HAP-1 (cell line): ENCODE results near the gene SPON1.
"Not testable (repeated sequence)": the region's sequence is repeated elsewhere in the genome, so short reads cannot be mapped to it uniquely, and the experiment has no call there.

ENCODE experiments used
- DNase-seq, 2 experiments: peaks; one replicate each; pipeline ENCODE4 v3.0.0-alpha.2; 2016 to 2020; ENCODE audit warnings: low spot score in 2 of 2
- H3K27me3 ChIP-seq: fragments of 250-450 bp; sonication (Bioruptor Pico); 2 replicates; pipeline ENCODE4 v1.5.1; 2020; ENCODE audit warnings: low read depth, mild to moderate bottlenecking, moderate library complexity
- H3K36me3 ChIP-seq: fragments of 250-450 bp; sonication (Bioruptor Pico); replicated peaks from 2 replicates; pipeline ENCODE4 v1.5.1; 2020; ENCODE audit warnings: mild to moderate bottlenecking
- H3K4me1 ChIP-seq: fragments of 250-450 bp; sonication (Bioruptor Pico); 2 replicates; pipeline ENCODE4 v1.5.1; 2020; ENCODE audit warnings: mild to moderate bottlenecking
- H3K4me3 ChIP-seq: fragments of 250-450 bp; sonication (Bioruptor Pico); 2 replicates; pipeline ENCODE4 v1.5.1; 2020; ENCODE audit warnings: mild to moderate bottlenecking, moderate library complexity
- H3K9me3 ChIP-seq: fragments of 250-450 bp; sonication (Bioruptor Pico); 2 replicates; pipeline ENCODE4 v1.5.1; 2020; ENCODE audit warnings: mild to moderate bottlenecking, moderate library complexity
- in situ Hi-C: fragments of 300-500 bp; cut with MboI; formaldehyde crosslinking; loops from 3 replicates; pipeline ENCODE4 v1.14.3; 2020; ENCODE audit warnings: low sequenced_read_pairs, inconsistent platforms, mixed read lengths

Gene SPON1

GRCh38 chr11:14163576-14163975, 201.1 kb downstream of the SPON1 start:
- H3K4me3 ChIP-seq, result no peak overlapping the region
- H3K4me1 ChIP-seq, result no peaks in the 10 kb centered on the region
- in situ Hi-C loops, result no loop called here
- no peaks in the 10 kb centered on the region for H3K9me3 ChIP-seq
- no peaks in the 10 kb centered on the region for H3K27me3 ChIP-seq
- no peaks in the 10 kb centered on the region for H3K36me3 ChIP-seq
- DNase-seq, result no peak

DNA sequence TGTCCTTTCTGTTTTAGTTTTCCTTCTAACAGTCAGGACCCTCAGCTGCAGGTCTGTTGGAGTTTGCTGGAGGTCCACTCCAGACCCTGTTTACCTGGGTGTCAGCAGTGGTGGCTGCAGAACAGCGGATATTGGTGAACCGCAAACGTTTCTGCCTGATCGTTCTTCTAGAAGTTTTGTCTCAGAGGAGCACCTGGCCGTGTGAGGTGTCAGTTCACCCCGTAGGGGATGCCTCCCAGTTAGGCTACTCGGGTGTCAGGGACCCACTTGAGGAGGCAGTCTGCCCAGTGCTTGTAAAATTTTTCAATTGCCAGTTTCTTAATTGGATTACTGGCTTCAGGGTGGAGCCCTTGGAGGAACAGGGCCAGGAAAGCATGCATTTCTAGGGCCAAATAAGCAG, 211.2 kb downstream of the SPON1 start:
- H3K9me3 ChIP-seq, H3K36me3 ChIP-seq, H3K27me3 ChIP-seq, H3K4me1 ChIP-seq, in situ Hi-C loops, H3K4me3 ChIP-seq, DNase-seq: not testable (repeated sequence)

DNA sequence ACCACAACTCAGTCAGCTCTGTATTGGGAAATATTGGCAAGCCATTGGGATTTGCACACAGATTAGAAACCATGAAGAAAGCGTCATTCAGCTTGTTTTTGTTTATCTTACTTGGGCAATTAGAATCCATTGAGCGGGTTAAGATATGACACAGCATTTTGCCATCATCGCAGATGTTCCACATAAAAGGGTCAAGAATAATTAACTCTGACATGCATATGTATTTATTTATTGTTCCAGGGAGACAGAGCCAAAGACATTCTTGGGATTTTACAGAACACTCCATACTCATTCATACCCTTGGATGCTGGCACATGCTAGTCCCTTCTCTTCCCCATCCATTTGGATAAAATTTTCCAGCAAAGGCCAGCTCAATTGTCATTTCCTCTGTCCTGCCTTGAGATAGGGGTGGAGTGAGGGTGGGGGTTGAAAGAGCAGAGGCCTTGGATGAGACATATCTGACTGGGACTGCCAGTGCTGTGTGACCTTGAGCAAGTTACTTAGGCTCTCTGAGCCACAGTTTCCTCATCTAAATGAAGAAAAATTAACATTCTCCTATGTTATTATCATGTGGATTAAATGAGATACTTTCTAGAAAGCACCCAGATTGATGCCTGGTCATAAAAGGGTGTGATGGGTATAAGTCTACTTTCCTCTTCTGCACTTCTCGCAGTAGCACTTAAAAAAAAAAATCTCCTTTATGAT, 216.7 kb downstream of the SPON1 start:
- in situ Hi-C loops, result no loop called here
- H3K4me3 ChIP-seq, result no peak overlapping the region
- no peaks in the 10 kb centered on the region for H3K36me3 ChIP-seq
- H3K27me3 ChIP-seq, result no peaks in the 10 kb centered on the region; the same call in 1 of the 2 replicates
- H3K4me1 ChIP-seq, result no peaks in the 10 kb centered on the region
- H3K9me3 ChIP-seq, result 0 out of 2 replicates have a peak, but pooled peaks cover 1% of the 10 kb centered on the region
- no peak for DNase-seq

- in situ Hi-C loops, result no loop called here
- DNase-seq, result no peak
- H3K4me1 ChIP-seq, result no peaks in the 10 kb centered on the region
- no peaks in the 10 kb centered on the region for H3K36me3 ChIP-seq
- H3K9me3 ChIP-seq, result 0 out of 2 replicates have a peak, but pooled peaks cover 2% of the 10 kb centered on the region
- H3K27me3 ChIP-seq, result no peaks in the 10 kb centered on the region; the same call in 1 of the 2 replicates
- H3K4me3 ChIP-seq, result no peak overlapping the region
Measured at GRCh38 chr11:14181121-14181520, 218.6 kb downstream of the SPON1 start.

- no peak overlapping the region for H3K4me3 ChIP-seq
- in situ Hi-C loops, result no loop called here
- H3K36me3 ChIP-seq, result no peaks in the 10 kb centered on the region
- no peaks in the 10 kb centered on the region; the same call in 1 of the 2 replicates for H3K27me3 ChIP-seq
- H3K9me3 ChIP-seq, result 0 out of 2 replicates have a peak, but pooled peaks cover 2% of the 10 kb centered on the region
- DNase-seq, result no peak
- H3K4me1 ChIP-seq, result no peaks in the 10 kb centered on the region
Measured at GRCh38 chr11:14182833-14183364, 220.4 kb downstream of the SPON1 start.

GRCh38 chr11:14184028-14184940, 221.8 kb downstream of the SPON1 start:
- Histone ChIP-seq H3K27me3 (0 out of 2 replicates have a peak, but pooled peaks cover 3% of the 10 kb centered on the region), H3K4me3 (no peak overlapping the region), H3K9me3 (0 out of 2 replicates have a peak, but pooled peaks cover 2% of the 10 kb centered on the region), H3K36me3 (no peaks in the 10 kb centered on the region), H3K4me1 (no peaks in the 10 kb centered on the region)
- in situ Hi-C loops, result no loop called here
- DNase-seq, result no peak

DNA sequence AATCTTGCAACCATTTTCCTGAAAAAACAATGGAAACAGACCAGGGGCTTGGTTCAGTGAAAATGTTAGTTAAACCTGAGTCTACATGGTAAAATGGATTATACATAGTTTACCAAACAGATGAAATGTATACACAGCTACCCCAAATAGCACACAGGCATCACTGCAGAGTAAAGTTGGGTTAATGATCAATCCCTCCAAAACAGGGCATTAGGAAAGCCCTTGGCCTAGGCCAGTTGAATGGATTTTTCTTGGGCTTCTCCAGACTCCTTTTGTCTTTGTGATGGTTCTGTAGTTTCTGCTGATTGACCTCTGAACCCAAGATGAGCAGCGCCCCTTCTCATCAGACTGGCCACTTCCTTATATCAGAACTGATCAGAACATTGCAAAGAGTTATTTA, 222.9 kb downstream of the SPON1 start:
- DNase-seq, result no peak
- 0 out of 2 replicates have a peak, but pooled peaks cover 3% of the 10 kb centered on the region for H3K27me3 ChIP-seq
- in situ Hi-C loops, result no loop called here
- no peak overlapping the region for H3K4me3 ChIP-seq
- no peaks in the 10 kb centered on the region for H3K4me1 ChIP-seq
- 0 out of 2 replicates have a peak, but pooled peaks cover 2% of the 10 kb centered on the region for H3K9me3 ChIP-seq
- no peaks in the 10 kb centered on the region for H3K36me3 ChIP-seq

GRCh38 chr11:14186046-14186775, 223.7 kb downstream of the SPON1 start:
- no peak overlapping the region for H3K4me3 ChIP-seq
- H3K36me3 ChIP-seq, result no peaks in the 10 kb centered on the region
- 0 out of 2 replicates have a peak, but pooled peaks cover 3% of the 10 kb centered on the region for H3K27me3 ChIP-seq
- in situ Hi-C loops, result no loop called here
- H3K9me3 ChIP-seq, result 0 out of 2 replicates have a peak, but pooled peaks cover 2% of the 10 kb centered on the region
- no peaks in the 10 kb centered on the region for H3K4me1 ChIP-seq
- no peak for DNase-seq

- no peak for DNase-seq
- Histone ChIP-seq H3K36me3 (no peaks in the 10 kb centered on the region), H3K27me3 (peaks cover 3% of the 10 kb centered on the region; the same call in 1 of the 2 replicates), H3K4me1 (no peaks in the 10 kb centered on the region), H3K4me3 (no peak overlapping the region), H3K9me3 (no peaks in the 10 kb centered on the region)
- in situ Hi-C loops, result no loop called here
Measured at GRCh38 chr11:14189874-14190273, 227.4 kb downstream of the SPON1 start.

DNA sequence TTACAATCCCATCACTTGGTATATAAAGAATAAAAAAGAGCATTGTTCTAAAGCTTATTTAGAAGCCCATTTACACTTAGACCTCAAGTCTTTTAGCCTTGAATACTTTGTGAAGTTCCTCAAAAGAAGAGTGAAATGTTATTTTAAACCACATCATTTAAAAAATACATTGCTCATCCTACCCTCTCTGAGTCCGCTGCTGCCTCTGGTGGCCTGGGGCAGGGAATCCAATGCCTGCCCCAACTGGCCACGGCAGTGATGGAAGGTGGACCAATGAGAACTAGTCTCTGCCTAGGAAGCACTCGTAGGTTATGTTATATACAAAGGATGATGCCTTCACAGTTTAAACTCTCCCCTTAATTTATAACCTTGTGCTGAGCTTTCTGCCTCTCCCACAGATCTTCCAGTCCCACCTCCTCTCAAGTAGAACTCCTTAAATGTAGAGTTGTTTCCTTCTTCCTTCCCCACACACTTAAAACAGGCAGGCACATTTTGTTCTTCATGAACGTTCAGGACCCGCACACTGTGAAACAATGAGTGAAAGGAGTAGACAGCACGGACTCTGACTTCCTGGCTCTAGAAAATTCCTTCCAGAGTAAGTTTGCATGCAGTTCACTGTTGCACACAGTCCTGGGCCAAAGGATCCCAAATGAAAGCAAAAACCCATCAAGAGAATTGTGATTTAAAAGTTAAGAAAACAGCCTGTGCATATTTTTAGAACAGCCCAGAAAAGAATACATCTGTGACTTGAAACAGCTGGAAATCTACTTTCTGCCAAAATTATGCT, 228.7 kb downstream of the SPON1 start:
- in situ Hi-C loops, result no loop called here
- H3K36me3 ChIP-seq, result no peaks in the 10 kb centered on the region
- H3K4me3 ChIP-seq, result no peak overlapping the region

DNA sequence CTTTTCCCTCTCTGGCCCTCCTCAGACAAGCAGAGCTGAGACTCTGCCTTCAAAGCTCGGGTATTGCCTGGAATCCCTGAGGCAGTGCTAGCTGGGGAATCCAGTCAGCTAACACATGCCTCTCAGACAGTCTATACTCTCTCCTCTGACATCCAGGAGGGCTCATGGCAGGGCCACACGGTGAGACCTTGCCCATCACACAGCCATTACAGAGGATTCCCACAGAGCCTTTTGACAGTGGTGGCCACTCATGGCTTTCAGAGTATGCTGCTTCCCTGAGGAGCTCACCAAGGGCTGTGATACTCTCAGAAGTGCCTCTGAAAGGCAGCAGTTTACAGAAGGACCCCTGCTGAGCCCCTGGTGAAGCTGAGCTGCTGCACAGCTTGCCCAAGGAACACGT, 231.1 kb downstream of the SPON1 start:
- Histone ChIP-seq H3K4me3 (no peak overlapping the region), H3K4me1 (no peaks in the 10 kb centered on the region), H3K9me3 (no peaks in the 10 kb centered on the region), H3K36me3 (no peaks in the 10 kb centered on the region), H3K27me3 (peaks cover 4% of the 10 kb centered on the region; the same call in 1 of the 2 replicates)
- in situ Hi-C loops, result no loop called here
- no peak for DNase-seq

More for the DNA sequence above, 228.7 kb downstream of the SPON1 start:
- Histone ChIP-seq H3K27me3 (peaks cover 3% of the 10 kb centered on the region; the same call in 1 of the 2 replicates), H3K4me1 (no peaks in the 10 kb centered on the region), H3K9me3 (no peaks in the 10 kb centered on the region)
- DNase-seq, result no peak

GRCh38 chr11:14202251-14203196, 240.0 kb downstream of the SPON1 start:
- Histone ChIP-seq H3K4me1 (no peaks in the 10 kb centered on the region), H3K4me3 (no peak overlapping the region), H3K27me3 (peaks cover 13% of the 10 kb centered on the region), H3K36me3 (no peaks in the 10 kb centered on the region), H3K9me3 (no peaks in the 10 kb centered on the region)
- DNase-seq, result no peak
- in situ Hi-C loops, result no loop called here
